Astrocyte (in vitro differentiated cells and primary cell): ENCODE measurements around the gene OGFOD2. TPM values are rescaled to one million over a fixed set of nuclear protein-coding genes. Genes with fewer than 3 reads are reported as not detected.

Experiments
- DNase-seq: peaks from one replicate; pipeline ENCODE4 v3.0.0-alpha.2; 2010; ENCODE audit warnings: low read depth
- FAIRE-seq: peaks from 2 replicates; lab custom pipeline; 2011; peaks lifted over from hg19 to GRCh38; lab: Jason Lieb, UNC
- H2AFZ ChIP-seq: 2 replicates; pipeline ENCODE4 v1.6.0; 2012; ENCODE audit warnings: low read depth, low read length, inconsistent platforms
- H3K27ac ChIP-seq: 2 replicates; pipeline ENCODE4 v1.5.1; 2011; ENCODE audit warnings: low read depth, low read length, inconsistent platforms
- H3K27me3 ChIP-seq: 2 replicates; pipeline ENCODE4 v1.6.0; 2011; ENCODE audit warnings: low read length, inconsistent platforms; ENCODE audit not compliant: insufficient read depth
- H3K36me3 ChIP-seq: 2 replicates; pipeline ENCODE4 v1.5.1; 2011; ENCODE audit warnings: low read length, inconsistent platforms; ENCODE audit not compliant: insufficient read depth
- H3K4me1 ChIP-seq: 2 replicates; pipeline ENCODE4 v1.5.1; 2011; ENCODE audit warnings: low read length, inconsistent platforms; ENCODE audit not compliant: insufficient read depth
- H3K4me2 ChIP-seq: 2 replicates; pipeline ENCODE4 v1.6.0; 2012; ENCODE audit warnings: low read length, inconsistent platforms
- H3K4me3 ChIP-seq: 2 replicates; pipeline ENCODE4 v1.5.1; 2011; ENCODE audit warnings: low read depth, mild to moderate bottlenecking, low read length, inconsistent platforms; ENCODE audit not compliant: insufficient read depth
- H3K79me2 ChIP-seq: 2 replicates; pipeline ENCODE4 v1.6.0; 2012; ENCODE audit warnings: mild to moderate bottlenecking, low read length, inconsistent platforms; ENCODE audit not compliant: insufficient read depth
- H3K9ac ChIP-seq: 2 replicates; pipeline ENCODE4 v1.6.0; 2012; ENCODE audit warnings: mild to moderate bottlenecking, low read length, inconsistent platforms
- H3K9me3 ChIP-seq: 2 replicates; pipeline ENCODE4 v1.5.1; 2012; ENCODE audit warnings: low read depth, mild to moderate bottlenecking, low read length, inconsistent platforms; ENCODE audit not compliant: insufficient read depth
- H4K20me1 ChIP-seq: 2 replicates; pipeline ENCODE4 v1.6.0; 2012; ENCODE audit warnings: low read length, inconsistent platforms; ENCODE audit not compliant: insufficient read depth
- H3K27ac Mint-ChIP-seq: one replicate; pipeline ENCODE4 v1.8.0; 2021; ENCODE audit warnings: mild to moderate bottlenecking, mixed read lengths; ENCODE audit not compliant: unreplicated experiment
- H3K27me3 Mint-ChIP-seq: one replicate; pipeline ENCODE4 v1.8.0; 2021; ENCODE audit warnings: low read depth, mixed read lengths; ENCODE audit not compliant: unreplicated experiment
- H3K36me3 Mint-ChIP-seq: one replicate; pipeline ENCODE4 v1.8.0; 2021; ENCODE audit warnings: low read depth, mixed read lengths; ENCODE audit not compliant: unreplicated experiment
- H3K4me1 Mint-ChIP-seq: one replicate; pipeline ENCODE4 v1.8.0; 2021; ENCODE audit warnings: low read depth, mixed read lengths; ENCODE audit not compliant: unreplicated experiment
- H3K4me3 Mint-ChIP-seq: one replicate; pipeline ENCODE4 v1.8.0; 2021; ENCODE audit warnings: mild to moderate bottlenecking, moderate library complexity, mixed read lengths; ENCODE audit not compliant: unreplicated experiment
- H3K9me3 Mint-ChIP-seq: one replicate; pipeline ENCODE4 v1.8.0; 2021; ENCODE audit warnings: mild to moderate bottlenecking, mixed read lengths; ENCODE audit not compliant: unreplicated experiment
- EZH2 ChIP-seq: IDR thresholded peaks from 2 replicates; pipeline ENCODE4 v1.6.1; 2012; ENCODE audit warnings: mild to moderate bottlenecking, low read length, inconsistent platforms; ENCODE audit not compliant: insufficient read depth
- total RNA-seq: library from RNA; stranded (reverse); gene quantifications from 2 replicates; pipeline ENCODE4 v1.2.1, GENCODE V29; 2021
- TF ChIP-seq, protein P1 (sequence below): IDR thresholded peaks from 2 replicates; pipeline ENCODE4 v1.5.1; 2011; ENCODE audit warnings: low read depth, mild to moderate bottlenecking, inconsistent platforms, low read length, moderate library complexity; ENCODE audit not compliant: insufficient read depth

The OGFOD2 gene
- total RNA-seq, 1 donor from 2014 or later = 13.3 TPM

GRCh38 chr12:123022846-123023245 lies 47.8 kb downstream of the OGFOD2 start:
- no peak overlapping the region for H2AFZ ChIP-seq
- H3K4me3 Mint-ChIP-seq = no peak overlapping the region
- H3K27ac ChIP-seq = no peak overlapping the region
- peaks cover 5% of the 10 kb centered on the region for H3K4me1 ChIP-seq
- no peaks in the 10 kb centered on the region for H3K9me3 Mint-ChIP-seq
- no peak overlapping the region for H3K4me2 ChIP-seq
- peaks cover 3% of the 10 kb centered on the region for H3K27me3 ChIP-seq
- no peaks in the 10 kb centered on the region for H3K27me3 Mint-ChIP-seq
- TF ChIP-seq EZH2 = no peak
- TF ChIP-seq, protein P1, sequence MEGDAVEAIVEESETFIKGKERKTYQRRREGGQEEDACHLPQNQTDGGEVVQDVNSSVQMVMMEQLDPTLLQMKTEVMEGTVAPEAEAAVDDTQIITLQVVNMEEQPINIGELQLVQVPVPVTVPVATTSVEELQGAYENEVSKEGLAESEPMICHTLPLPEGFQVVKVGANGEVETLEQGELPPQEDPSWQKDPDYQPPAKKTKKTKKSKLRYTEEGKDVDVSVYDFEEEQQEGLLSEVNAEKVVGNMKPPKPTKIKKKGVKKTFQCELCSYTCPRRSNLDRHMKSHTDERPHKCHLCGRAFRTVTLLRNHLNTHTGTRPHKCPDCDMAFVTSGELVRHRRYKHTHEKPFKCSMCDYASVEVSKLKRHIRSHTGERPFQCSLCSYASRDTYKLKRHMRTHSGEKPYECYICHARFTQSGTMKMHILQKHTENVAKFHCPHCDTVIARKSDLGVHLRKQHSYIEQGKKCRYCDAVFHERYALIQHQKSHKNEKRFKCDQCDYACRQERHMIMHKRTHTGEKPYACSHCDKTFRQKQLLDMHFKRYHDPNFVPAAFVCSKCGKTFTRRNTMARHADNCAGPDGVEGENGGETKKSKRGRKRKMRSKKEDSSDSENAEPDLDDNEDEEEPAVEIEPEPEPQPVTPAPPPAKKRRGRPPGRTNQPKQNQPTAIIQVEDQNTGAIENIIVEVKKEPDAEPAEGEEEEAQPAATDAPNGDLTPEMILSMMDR = no peak
- no peaks in the 10 kb centered on the region for H3K4me1 Mint-ChIP-seq
- peaks cover 20% of the 10 kb centered on the region for H4K20me1 ChIP-seq
- no peak for FAIRE-seq
- H3K27ac Mint-ChIP-seq = no peak overlapping the region
- H3K4me3 ChIP-seq = no peak overlapping the region
- no peaks in the 10 kb centered on the region for H3K9me3 ChIP-seq
- peaks cover 2% of the 10 kb centered on the region for H3K36me3 Mint-ChIP-seq
- H3K9ac ChIP-seq = no peak overlapping the region
- H3K79me2 ChIP-seq = no peaks in the 10 kb centered on the region
- DNase-seq = no peak
- H3K36me3 ChIP-seq = no peaks in the 10 kb centered on the region

DNA sequence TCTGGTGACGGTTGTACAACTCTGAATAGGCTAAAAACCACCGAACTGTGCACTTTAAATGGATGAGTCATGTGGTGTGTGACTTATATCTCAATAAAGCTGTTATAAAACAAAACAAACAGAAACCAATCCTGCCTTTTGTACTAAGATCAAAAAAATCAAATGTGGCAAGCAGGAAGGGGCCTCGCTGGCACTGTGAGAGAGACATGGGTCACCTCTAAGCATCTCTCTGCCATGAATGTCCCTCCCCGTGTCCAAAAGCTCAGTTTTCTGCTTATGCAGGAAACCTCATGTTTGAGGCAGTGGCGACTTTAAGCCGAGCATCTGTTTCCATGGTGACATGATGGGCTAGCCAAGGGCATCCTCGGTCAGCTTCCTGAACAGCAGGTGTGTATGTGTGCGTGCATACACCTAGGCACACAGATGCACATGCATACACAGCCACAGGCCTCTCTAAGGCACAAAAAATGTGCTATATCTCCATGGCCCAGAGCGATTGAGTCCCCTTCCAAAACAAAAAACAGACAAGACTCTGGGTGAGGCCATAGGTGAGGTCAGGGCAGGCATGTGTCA lies 49.9 kb downstream of the OGFOD2 start:
- Mint-ChIP-seq H3K27me3 (no peaks in the 10 kb centered on the region), H3K4me1 (no peaks in the 10 kb centered on the region), H3K27ac (no peak overlapping the region), H3K9me3 (no peaks in the 10 kb centered on the region), H3K36me3 (peaks cover 12% of the 10 kb centered on the region), H3K4me3 (no peak overlapping the region)
- Histone ChIP-seq H3K9ac (peak overlapping the region; percentile 4), H3K79me2 (no peaks in the 10 kb centered on the region), H3K4me3 (no peak overlapping the region), H2AFZ (no peak overlapping the region), H4K20me1 (peaks cover 19% of the 10 kb centered on the region), H3K4me1 (peaks cover 5% of the 10 kb centered on the region), H3K27me3 (peaks cover 3% of the 10 kb centered on the region), H3K27ac (no peak overlapping the region), H3K4me2 (peak overlapping the region; percentile 60), H3K36me3 (no peaks in the 10 kb centered on the region), H3K9me3 (no peaks in the 10 kb centered on the region)
- FAIRE-seq (no peak), DNase-seq (peak; percentile 41)
- no peak for TF ChIP-seq EZH2
- TF ChIP-seq, protein P1 = no peak

DNA sequence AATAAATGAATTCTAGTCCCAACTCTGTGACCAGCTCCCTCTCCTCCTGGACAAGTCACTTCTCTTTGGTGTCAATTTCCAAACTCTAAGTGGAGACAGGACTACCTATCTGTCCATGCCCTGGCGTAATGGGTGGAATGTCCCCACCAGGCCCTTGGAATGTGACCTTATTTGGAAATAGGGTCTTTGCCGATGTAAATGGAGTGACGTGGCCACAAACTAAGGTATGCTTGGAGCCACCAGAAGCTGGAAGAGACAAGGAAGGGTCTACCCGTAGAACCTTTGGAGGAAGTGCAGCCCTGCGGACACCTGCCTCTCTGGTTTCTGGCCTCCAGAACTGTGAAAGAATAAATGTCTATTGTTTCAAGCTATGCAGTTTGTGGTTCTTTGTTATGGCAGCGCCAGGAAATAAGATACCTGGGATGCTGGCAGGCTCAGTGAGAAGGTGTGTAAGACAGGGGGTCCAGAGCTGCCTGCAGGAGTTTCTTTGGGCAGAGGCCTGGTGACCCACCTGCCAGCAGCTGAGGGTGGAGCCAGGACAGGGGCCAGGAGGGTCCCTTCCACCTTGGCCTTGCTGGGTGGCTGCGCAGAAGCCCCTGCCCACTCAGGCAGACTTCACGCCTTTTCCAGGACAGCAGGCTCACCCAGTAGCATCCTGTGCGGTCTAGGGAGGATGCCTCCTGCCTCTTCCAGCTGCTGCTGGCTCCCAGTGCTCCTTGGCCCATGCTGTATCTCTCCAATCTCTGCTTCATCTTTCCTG lies 51.2 kb downstream of the OGFOD2 start:
- no peaks in the 10 kb centered on the region for H3K36me3 ChIP-seq
- H3K9ac ChIP-seq = no peak overlapping the region
- peaks cover 5% of the 10 kb centered on the region for H3K4me1 ChIP-seq
- FAIRE-seq (no peak), DNase-seq (no peak)
- no peak for TF ChIP-seq EZH2
- TF ChIP-seq, protein P1 = no peak
- H3K4me2 ChIP-seq = no peak overlapping the region
- no peak overlapping the region for H3K4me3 ChIP-seq
- H4K20me1 ChIP-seq = peaks cover 19% of the 10 kb centered on the region
- Mint-ChIP-seq H3K4me1 (no peaks in the 10 kb centered on the region), H3K4me3 (no peak overlapping the region), H3K27me3 (no peaks in the 10 kb centered on the region), H3K27ac (no peak overlapping the region), H3K36me3 (peaks cover 12% of the 10 kb centered on the region), H3K9me3 (no peaks in the 10 kb centered on the region)
- no peaks in the 10 kb centered on the region for H3K9me3 ChIP-seq
- H3K79me2 ChIP-seq = no peaks in the 10 kb centered on the region
- H3K27ac ChIP-seq = no peak overlapping the region
- H3K27me3 ChIP-seq = peaks cover 3% of the 10 kb centered on the region
- no peak overlapping the region for H2AFZ ChIP-seq
